IPS-18a (cell line): ENCODE results near the gene CDH22.

Source experiments
- H3K27ac ChIP-seq: one replicate; pipeline ENCODE4 v1.5.1; 2013; ENCODE audit warnings: low read length
- H3K27me3 ChIP-seq: one replicate; pipeline ENCODE4 v1.6.1; 2013; ENCODE audit warnings: mild to moderate bottlenecking, low read length; ENCODE audit not compliant: control insufficient read depth, insufficient read depth
- H3K36me3 ChIP-seq: one replicate; pipeline ENCODE4 v1.6.1; 2013; ENCODE audit warnings: low read depth, low read length; ENCODE audit not compliant: control insufficient read depth
- H3K4me1 ChIP-seq: one replicate; pipeline ENCODE4 v1.6.1; 2013; ENCODE audit warnings: low read depth, low read length; ENCODE audit not compliant: control insufficient read depth
- H3K4me3 ChIP-seq: one replicate; pipeline ENCODE4 v1.5.1; 2013; ENCODE audit warnings: low read length
- H3K9ac ChIP-seq: one replicate; pipeline ENCODE4 v1.6.1; 2013; ENCODE audit warnings: mild to moderate bottlenecking, low read length, moderate library complexity
- H3K9me3 ChIP-seq: one replicate; pipeline ENCODE4 v1.6.1; 2013; ENCODE audit warnings: low read depth, low read length; ENCODE audit not compliant: control insufficient read depth

The CDH22 gene

GRCh38 chr20:46203510-46203837, 104.8 kb downstream of the CDH22 start:
- Histone ChIP-seq H3K4me1 (peaks cover 6% of the 10 kb centered on the region), H3K27ac (no peak overlapping the region), H3K9ac (no peak overlapping the region), H3K9me3 (no peaks in the 10 kb centered on the region), H3K36me3 (no peaks in the 10 kb centered on the region), H3K27me3 (peaks cover 5% of the 10 kb centered on the region), H3K4me3 (no peak overlapping the region)

GRCh38 chr20:46202766-46203509, 105.4 kb downstream of the CDH22 start:
- Histone ChIP-seq H3K4me3 (no peak overlapping the region), H3K4me1 (peaks cover 6% of the 10 kb centered on the region), H3K27ac (no peak overlapping the region), H3K36me3 (no peaks in the 10 kb centered on the region), H3K9ac (no peak overlapping the region), H3K9me3 (no peaks in the 10 kb centered on the region), H3K27me3 (peaks cover 5% of the 10 kb centered on the region)

GRCh38 chr20:46200582-46201570, 107.4 kb downstream of the CDH22 start:
- Histone ChIP-seq H3K27me3 (peaks cover 5% of the 10 kb centered on the region), H3K4me1 (peaks cover 11% of the 10 kb centered on the region)

GRCh38 chr20:46199198-46199597, 109.1 kb downstream of the CDH22 start:
- Histone ChIP-seq H3K9ac (no peak overlapping the region), H3K9me3 (no peaks in the 10 kb centered on the region), H3K27me3 (peaks cover 5% of the 10 kb centered on the region)

More at GRCh38 chr20:46200582-46201570, 107.4 kb downstream of the CDH22 start:
- no peak overlapping the region for H3K9ac ChIP-seq
- H3K27ac ChIP-seq = no peak overlapping the region
- no peak overlapping the region for H3K4me3 ChIP-seq
- H3K9me3 ChIP-seq = no peaks in the 10 kb centered on the region
- H3K36me3 ChIP-seq = no peaks in the 10 kb centered on the region

GRCh38 chr20:46196990-46197389, 111.3 kb downstream of the CDH22 start:
- Histone ChIP-seq H3K9ac (no peak overlapping the region), H3K9me3 (no peaks in the 10 kb centered on the region), H3K27me3 (peaks cover 5% of the 10 kb centered on the region), H3K4me3 (no peak overlapping the region), H3K36me3 (no peaks in the 10 kb centered on the region), H3K27ac (no peak overlapping the region), H3K4me1 (peaks cover 7% of the 10 kb centered on the region)

More at GRCh38 chr20:46199198-46199597, 109.1 kb downstream of the CDH22 start:
- H3K27ac ChIP-seq = no peak overlapping the region
- peaks cover 11% of the 10 kb centered on the region for H3K4me1 ChIP-seq
- H3K4me3 ChIP-seq = peak overlapping the region; percentile 31
- no peaks in the 10 kb centered on the region for H3K36me3 ChIP-seq

- H3K27ac ChIP-seq = no peak overlapping the region
- no peaks in the 10 kb centered on the region for H3K36me3 ChIP-seq
- peaks cover 5% of the 10 kb centered on the region for H3K27me3 ChIP-seq
- no peak overlapping the region for H3K4me3 ChIP-seq
- peaks cover 7% of the 10 kb centered on the region for H3K4me1 ChIP-seq
- no peaks in the 10 kb centered on the region for H3K9me3 ChIP-seq
- no peak overlapping the region for H3K9ac ChIP-seq
Measured at GRCh38 chr20:46195264-46196036, 112.8 kb downstream of the CDH22 start.

GRCh38 chr20:46194409-46194808, 113.9 kb downstream of the CDH22 start:
- H3K4me1 ChIP-seq = peaks cover 7% of the 10 kb centered on the region
- H3K27ac ChIP-seq = no peak overlapping the region
- H3K9me3 ChIP-seq = no peaks in the 10 kb centered on the region

GRCh38 chr20:46192376-46192944, 115.8 kb downstream of the CDH22 start:
- H3K4me1 ChIP-seq = peaks cover 2% of the 10 kb centered on the region
- H3K4me3 ChIP-seq = no peak overlapping the region
- no peaks in the 10 kb centered on the region for H3K36me3 ChIP-seq
- H3K27ac ChIP-seq = no peak overlapping the region
- no peak overlapping the region for H3K9ac ChIP-seq
- H3K9me3 ChIP-seq = no peaks in the 10 kb centered on the region
- no peaks in the 10 kb centered on the region for H3K27me3 ChIP-seq

More at GRCh38 chr20:46194409-46194808, 113.9 kb downstream of the CDH22 start:
- Histone ChIP-seq H3K9ac (no peak overlapping the region), H3K27me3 (peaks cover 5% of the 10 kb centered on the region), H3K36me3 (no peaks in the 10 kb centered on the region), H3K4me3 (no peak overlapping the region)

- Histone ChIP-seq H3K4me1 (no peaks in the 10 kb centered on the region), H3K9ac (no peak overlapping the region), H3K4me3 (no peak overlapping the region), H3K9me3 (no peaks in the 10 kb centered on the region), H3K27me3 (no peaks in the 10 kb centered on the region), H3K36me3 (no peaks in the 10 kb centered on the region), H3K27ac (no peak overlapping the region)
Measured at GRCh38 chr20:46191611-46192010, 116.7 kb downstream of the CDH22 start.

GRCh38 chr20:46191168-46191540, 117.1 kb downstream of the CDH22 start:
- Histone ChIP-seq H3K9me3 (no peaks in the 10 kb centered on the region), H3K27ac (no peak overlapping the region), H3K36me3 (no peaks in the 10 kb centered on the region), H3K27me3 (no peaks in the 10 kb centered on the region), H3K4me3 (no peak overlapping the region), H3K4me1 (no peaks in the 10 kb centered on the region), H3K9ac (no peak overlapping the region)
